ENCODE data around the gene SRRM2.

SRRM2 gene

DNA sequence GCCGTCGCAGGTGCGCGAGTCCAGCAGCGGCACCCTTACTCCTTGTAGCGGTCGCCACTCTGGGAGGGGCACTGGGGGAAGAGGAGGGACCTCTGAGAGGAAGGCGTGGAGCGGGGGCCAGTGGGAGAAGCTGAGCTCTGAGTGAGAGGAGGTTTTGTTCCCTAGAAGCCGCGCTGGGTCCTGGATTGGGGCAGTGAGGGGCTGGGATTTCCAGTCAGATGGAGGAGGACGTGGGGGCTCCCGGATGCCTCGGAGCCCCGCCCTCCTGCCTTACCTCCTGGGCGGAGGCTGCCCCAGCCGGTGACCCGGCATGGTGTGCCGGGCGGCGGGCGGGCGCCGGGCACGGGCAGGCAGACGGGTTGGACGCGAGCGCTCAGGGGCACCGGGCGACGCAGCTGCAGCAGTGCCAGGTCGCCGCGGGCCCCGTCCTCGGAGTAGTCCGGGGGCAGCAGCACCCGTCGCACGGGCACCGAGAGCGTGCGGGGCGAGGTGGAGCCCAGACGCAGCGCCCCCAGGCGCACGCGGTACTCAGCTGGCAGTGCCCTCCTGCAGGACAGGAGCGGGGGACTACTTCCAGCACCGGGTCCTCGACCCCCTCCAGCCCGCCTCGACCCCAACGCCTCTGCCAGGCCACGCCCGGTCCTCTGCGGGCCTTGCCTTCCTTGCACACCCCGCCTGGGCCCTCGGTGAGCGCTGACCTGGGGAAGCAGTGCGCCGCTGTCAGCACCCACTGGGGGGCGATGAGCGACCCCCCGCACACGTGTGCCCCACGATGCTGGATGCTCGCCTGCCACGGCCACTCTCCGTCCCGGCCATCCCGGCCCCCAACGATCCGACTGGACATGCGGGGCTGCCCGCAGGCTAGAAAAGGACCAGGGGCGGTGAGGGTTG, 32.9 kb downstream of the SRRM2 start:
- TF ChIP-seq, protein P1, sequence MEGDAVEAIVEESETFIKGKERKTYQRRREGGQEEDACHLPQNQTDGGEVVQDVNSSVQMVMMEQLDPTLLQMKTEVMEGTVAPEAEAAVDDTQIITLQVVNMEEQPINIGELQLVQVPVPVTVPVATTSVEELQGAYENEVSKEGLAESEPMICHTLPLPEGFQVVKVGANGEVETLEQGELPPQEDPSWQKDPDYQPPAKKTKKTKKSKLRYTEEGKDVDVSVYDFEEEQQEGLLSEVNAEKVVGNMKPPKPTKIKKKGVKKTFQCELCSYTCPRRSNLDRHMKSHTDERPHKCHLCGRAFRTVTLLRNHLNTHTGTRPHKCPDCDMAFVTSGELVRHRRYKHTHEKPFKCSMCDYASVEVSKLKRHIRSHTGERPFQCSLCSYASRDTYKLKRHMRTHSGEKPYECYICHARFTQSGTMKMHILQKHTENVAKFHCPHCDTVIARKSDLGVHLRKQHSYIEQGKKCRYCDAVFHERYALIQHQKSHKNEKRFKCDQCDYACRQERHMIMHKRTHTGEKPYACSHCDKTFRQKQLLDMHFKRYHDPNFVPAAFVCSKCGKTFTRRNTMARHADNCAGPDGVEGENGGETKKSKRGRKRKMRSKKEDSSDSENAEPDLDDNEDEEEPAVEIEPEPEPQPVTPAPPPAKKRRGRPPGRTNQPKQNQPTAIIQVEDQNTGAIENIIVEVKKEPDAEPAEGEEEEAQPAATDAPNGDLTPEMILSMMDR (IDR thresholded peaks at IDR 0.05) = no peak
- peaks cover 22% of the 10 kb centered on the region for H3K4me1 Mint-ChIP-seq
- no peak overlapping the region for H3K4me3 Mint-ChIP-seq
- no peak overlapping the region for H3K27ac Mint-ChIP-seq
- no peaks in the 10 kb centered on the region for H3K36me3 Mint-ChIP-seq (ENCODE audit: low read depth)
- H3K9me3 Mint-ChIP-seq = no peaks in the 10 kb centered on the region
- no peak for DNase-seq
- H3K27me3 Mint-ChIP-seq (ENCODE audit: low read depth, poor library complexity) = peaks cover 37% of the 10 kb centered on the region

DNA sequence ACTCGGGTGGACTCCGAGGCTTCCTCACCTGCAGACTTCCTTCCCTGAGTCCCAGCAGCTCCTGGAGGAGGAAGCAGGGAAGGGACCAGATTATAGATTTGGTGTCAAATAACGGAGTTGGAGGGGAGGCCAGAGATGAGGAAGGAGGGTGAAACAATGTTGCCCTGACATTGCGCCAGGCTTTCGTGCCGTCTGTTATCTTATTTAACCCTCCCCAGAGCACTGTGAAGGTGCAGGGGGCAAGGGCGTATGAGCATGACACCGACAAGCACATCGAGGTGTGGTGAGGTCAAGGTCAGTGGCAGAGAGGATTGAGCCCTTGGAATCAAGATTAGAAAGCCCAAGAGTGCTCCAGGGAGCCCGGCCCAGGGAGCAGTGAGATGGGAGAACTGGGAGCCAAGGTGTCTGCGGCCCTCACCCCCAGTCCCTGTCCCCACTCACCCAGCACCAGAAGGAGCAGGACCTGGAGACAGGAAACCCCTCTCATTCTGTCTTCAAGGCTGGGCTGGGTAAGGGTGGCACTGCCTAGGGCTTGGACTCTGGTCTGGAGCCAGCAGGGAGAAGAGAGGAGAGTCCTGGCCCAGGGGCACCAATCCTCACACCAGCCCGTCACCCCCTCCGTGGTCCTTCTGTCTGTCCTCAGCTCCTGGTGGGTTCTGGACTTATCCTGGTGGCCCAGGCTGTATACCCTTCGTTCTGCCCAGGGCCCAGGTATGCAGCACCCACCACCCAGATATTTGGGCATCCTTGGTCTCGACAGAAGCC, 33.8 kb downstream of the SRRM2 start:
- no peaks in the 10 kb centered on the region for H3K9me3 Mint-ChIP-seq

DNA sequence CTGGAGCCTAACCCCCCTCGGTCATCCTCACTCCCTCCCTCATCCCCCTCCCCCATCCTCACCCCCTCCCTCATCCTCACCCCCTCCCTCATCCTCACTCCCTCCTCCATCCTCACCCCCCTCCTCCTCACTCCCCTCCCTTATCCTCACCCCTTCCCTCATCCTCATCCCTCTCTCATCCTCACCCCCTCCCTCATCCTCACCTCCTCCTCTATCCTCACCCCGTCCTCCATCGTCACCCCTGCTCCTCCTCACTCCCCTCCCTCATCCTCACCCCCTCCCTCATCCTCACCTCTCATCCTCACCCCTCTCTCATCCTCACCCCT, 34.4 kb downstream of the SRRM2 start:
- H3K9me3 Mint-ChIP-seq = no peaks in the 10 kb centered on the region
- TF ChIP-seq, protein P1 (IDR thresholded peaks at IDR 0.05) = no peak
- H3K27ac Mint-ChIP-seq = no peak overlapping the region
- no peaks in the 10 kb centered on the region for H3K36me3 Mint-ChIP-seq (ENCODE audit: low read depth)
- H3K4me3 Mint-ChIP-seq = no peak overlapping the region
- DNase-seq = no peak
- peaks cover 50% of the 10 kb centered on the region for H3K27me3 Mint-ChIP-seq (ENCODE audit: low read depth, poor library complexity)
- H3K4me1 Mint-ChIP-seq = peaks cover 19% of the 10 kb centered on the region

More for the DNA sequence above, 33.8 kb downstream of the SRRM2 start:
- peaks cover 19% of the 10 kb centered on the region for H3K4me1 Mint-ChIP-seq
- DNase-seq = no peak
- TF ChIP-seq, protein P1 (IDR thresholded peaks at IDR 0.05) = no peak
- H3K4me3 Mint-ChIP-seq = no peak overlapping the region
- H3K27me3 Mint-ChIP-seq (ENCODE audit: low read depth, poor library complexity) = peaks cover 45% of the 10 kb centered on the region
- H3K27ac Mint-ChIP-seq = no peak overlapping the region
- no peaks in the 10 kb centered on the region for H3K36me3 Mint-ChIP-seq (ENCODE audit: low read depth)

DNA sequence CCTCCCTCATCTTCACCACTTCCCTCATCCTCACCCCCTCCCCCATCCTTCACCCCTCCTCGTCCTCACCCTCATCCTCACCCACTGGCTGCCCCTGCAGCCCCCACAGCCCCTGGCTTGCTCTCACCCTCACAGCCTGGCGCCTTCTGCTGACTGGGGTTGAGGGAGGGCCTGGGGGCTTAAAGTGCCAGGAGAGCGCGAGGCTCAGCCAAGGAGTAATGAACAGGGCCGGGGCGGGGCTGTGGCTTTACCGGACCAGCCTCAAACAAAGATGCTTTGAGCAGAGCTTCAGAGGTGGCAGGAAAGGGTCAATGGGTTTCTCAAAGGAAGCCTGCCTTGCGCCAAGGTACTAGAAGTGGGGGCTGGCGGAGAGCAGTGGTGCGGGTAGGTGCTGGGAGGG, 35.0 kb downstream of the SRRM2 start, which contains the start of gene PRSS33:
PRSS33 (minus strand) TSS at position 155 of the 400 bp plus-strand sequence. CDS start 1,013 bp downstream, outside the sequence.
- Mint-ChIP-seq H3K27ac (no peak within 1 kb of the TSS), H3K36me3 (ENCODE audit: low read depth) (no peaks in the 10 kb centered on the region), H3K27me3 (ENCODE audit: low read depth, poor library complexity) (peaks cover 56% of the 10 kb centered on the region), H3K9me3 (no peaks in the 10 kb centered on the region), H3K4me3 (no peak within 1 kb of the TSS), H3K4me1 (peaks cover 19% of the 10 kb centered on the region)
- no peak for DNase-seq
- TF ChIP-seq, protein P1 (IDR thresholded peaks at IDR 0.05) = no peak

DNA sequence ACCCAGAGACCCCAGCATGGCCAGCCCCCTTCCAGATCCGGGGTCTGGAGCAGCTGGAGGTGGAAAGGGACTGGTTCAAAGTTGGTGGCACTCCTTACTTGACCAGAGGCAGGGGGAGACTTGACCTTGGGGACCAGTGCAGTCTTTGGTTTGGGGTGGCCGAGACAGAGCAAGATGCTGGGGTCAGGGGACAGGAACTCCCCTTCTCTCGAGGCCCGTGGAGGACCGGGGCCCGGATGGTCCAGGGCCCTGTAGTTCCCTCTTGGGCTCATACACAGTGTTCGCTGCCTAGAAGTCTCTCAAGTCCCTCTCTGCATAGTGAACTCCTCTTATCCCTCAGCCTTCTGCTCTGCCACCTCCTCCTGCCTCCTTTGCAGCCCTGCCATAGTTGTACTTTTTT, 35.5 kb downstream of the SRRM2 start:
- TF ChIP-seq, protein P1 (IDR thresholded peaks at IDR 0.05) = no peak
- H3K9me3 Mint-ChIP-seq = no peaks in the 10 kb centered on the region
- H3K27ac Mint-ChIP-seq = no peak overlapping the region
- H3K4me3 Mint-ChIP-seq = no peak overlapping the region
- no peak for DNase-seq
- peaks cover 19% of the 10 kb centered on the region for H3K4me1 Mint-ChIP-seq
- H3K36me3 Mint-ChIP-seq (ENCODE audit: low read depth) = no peaks in the 10 kb centered on the region
- H3K27me3 Mint-ChIP-seq (ENCODE audit: low read depth, poor library complexity) = peaks cover 62% of the 10 kb centered on the region
